GM12878 (cell line): ENCODE data around the gene CCDC198. TPM values are rescaled to one million over a fixed set of nuclear protein-coding genes. Genes with fewer than 3 reads are reported as not detected.

Experiments
- ATAC-seq: fragments of 200-7000 bp; cut with Tn5 transposase; 3 replicates; pipeline ENCODE4 v1.9.1; 2020; ENCODE audit warnings: mild to moderate bottlenecking, moderate library complexity
- BruUV-seq: library from RNA; stranded (reverse); fragments of 400-500 nt; replicated peaks from 2 replicates; lab custom pipeline; 2021; lab: Mats Ljungman, UMichigan
- CTCF ChIA-PET: fragments of 300-600 bp; sonication (Branson Sonifier 250); formaldehyde crosslinking; extraction: SDS; loops from one replicate; lab custom pipeline; 2021; ENCODE audit warnings: inconsistent platforms; lab: Yijun Ruan, JAX
- POLR2A ChIA-PET: fragments of 350-600 bp; formaldehyde crosslinking; extraction: SDS; loops from one replicate; lab custom pipeline; 2021; ENCODE audit warnings: inconsistent platforms; lab: Charles Lee
- RAD21 ChIA-PET: fragments of 300-600 bp; sonication (Branson Sonifier 250); formaldehyde crosslinking; loops from one replicate; lab custom pipeline; 2023; ENCODE audit warnings: antibody characterized with exemption; ENCODE audit not compliant: unreplicated experiment; lab: Charles Lee
- SMC1A ChIA-PET: fragments of 300-600 bp; sonication (Branson Sonifier 250); formaldehyde crosslinking; loops from one replicate; lab custom pipeline; 2023; ENCODE audit not compliant: unreplicated experiment, uncharacterized antibody; lab: Charles Lee
- DNase-seq: peaks from one replicate; pipeline ENCODE4 v3.0.0-alpha.2; 2011; ENCODE audit warnings: low read depth, low spot score
- FAIRE-seq: peaks from 3 replicates; lab custom pipeline; 2011; peaks lifted over from hg19 to GRCh38; lab: Jason Lieb, UNC
- H2AFZ ChIP-seq: 2 replicates; pipeline ENCODE4 v1.6.0; 2011; ENCODE audit warnings: low read depth, low read length, control low read depth; ENCODE audit not compliant: control insufficient read depth
- H3K27ac ChIP-seq: 2 replicates; pipeline ENCODE4 v1.5.1; 2011; ENCODE audit warnings: control low read depth; ENCODE audit not compliant: control insufficient read depth, insufficient read depth
- H3K27me3 ChIP-seq, 2 experiments: replicated peaks in 1 of 2; 2 replicates each; pipeline versions ENCODE4 v1.6.0 to v1.6.1; 2011; ENCODE audit warnings: low read length in 1 of 2; ENCODE audit not compliant: control insufficient read depth in 2 of 2, insufficient read depth in 2 of 2
- H3K36me3 ChIP-seq, 2 experiments: 2 replicates each; pipeline ENCODE4 v1.5.1; 2011; ENCODE audit warnings: low read length in 1 of 2; ENCODE audit not compliant: control insufficient read depth in 2 of 2, insufficient read depth in 2 of 2
- H3K4me1 ChIP-seq: 2 replicates; pipeline ENCODE4 v1.6.1; 2011; ENCODE audit warnings: mild to moderate bottlenecking, low read length, moderate library complexity, mixed read lengths; ENCODE audit not compliant: control insufficient read depth, insufficient read depth
- H3K4me2 ChIP-seq: 2 replicates; pipeline ENCODE4 v1.6.0; 2011; ENCODE audit warnings: control low read depth; ENCODE audit not compliant: control insufficient read depth, insufficient read depth
- H3K4me3 ChIP-seq: fragments of 200-600 bp; sonication (generic); 2 replicates; pipeline ENCODE4 v1.5.1; 2016
- H3K79me2 ChIP-seq: 2 replicates; pipeline ENCODE4 v1.6.0; 2011; ENCODE audit warnings: low read length; ENCODE audit not compliant: control insufficient read depth, insufficient read depth
- H3K9ac ChIP-seq: 2 replicates; pipeline ENCODE4 v1.8.0; 2011; ENCODE audit warnings: low read length, control low read depth, mixed read lengths; ENCODE audit not compliant: control insufficient read depth, insufficient read depth
- H3K9me3 ChIP-seq: replicated peaks from 3 replicates; pipeline ENCODE4 v1.5.1; 2011; ENCODE audit warnings: mild to moderate bottlenecking, low read length; ENCODE audit not compliant: control insufficient read depth, insufficient read depth
- H4K20me1 ChIP-seq: 2 replicates; pipeline ENCODE4 v1.6.0; 2011; ENCODE audit not compliant: control insufficient read depth, insufficient read depth
- ASH2L ChIP-seq: fragments of 300-600, 200-600 bp; sonication (generic); IDR thresholded peaks from 2 replicates; pipeline ENCODE4 v1.6.1; 2017; ENCODE audit warnings: low read depth, mild to moderate bottlenecking, borderline replicate concordance
- CUX1 ChIP-seq: IDR thresholded peaks from 2 replicates; pipeline ENCODE4 v1.6.1; 2012; ENCODE audit warnings: improper control_type of control experiment, low read depth, low read length; ENCODE audit not compliant: insufficient replicate concordance
- PAX8 ChIP-seq: fragments of 450-650 bp; IDR thresholded peaks from 2 replicates; pipeline ENCODE4 v1.6.1; 2017; ENCODE audit warnings: mild to moderate bottlenecking, moderate library complexity
- RELA ChIP-seq: fragments of 450-650 bp; IDR thresholded peaks from 2 replicates; pipeline ENCODE4 v1.8.0; 2014; ENCODE audit warnings: borderline replicate concordance; ENCODE audit not compliant: partially characterized antibody
- SMC3 ChIP-seq: IDR thresholded peaks from 2 replicates; pipeline ENCODE4 v1.6.1; 2011; ENCODE audit warnings: low read length, improper control_type of control experiment, borderline replicate concordance
- STAT3 ChIP-seq: IDR thresholded peaks from 2 replicates; pipeline ENCODE4 v1.6.1; 2011; ENCODE audit warnings: low read depth, low read length, improper control_type of control experiment
- SUZ12 ChIP-seq: fragments of 200-600 bp; sonication (generic); IDR thresholded peaks from one replicate; pipeline ENCODE4 v1.6.1; 2018; ENCODE audit warnings: antibody characterized with exemption, mild to moderate bottlenecking; ENCODE audit not compliant: unreplicated experiment
- TCF12 ChIP-seq: IDR thresholded peaks from 2 replicates; pipeline ENCODE4 v1.6.1; 2011; ENCODE audit warnings: low read depth, mild to moderate bottlenecking, low read length
- WRNIP1 ChIP-seq: IDR thresholded peaks from 2 replicates; pipeline ENCODE4 v1.6.1; 2011; ENCODE audit warnings: low read depth, low read length, improper control_type of control experiment, borderline replicate concordance
- ZNF24 ChIP-seq: fragments of 450-650 bp; IDR thresholded peaks from 2 replicates; pipeline ENCODE4 v1.6.1; 2017; ENCODE audit warnings: antibody characterized with exemption, mild to moderate bottlenecking
- WGBS: methylation state at CpG from one replicate; pipeline ENCODE4 v1.1.6; 2016; ENCODE audit warnings: low lambda C conversion rate; ENCODE audit not compliant: insufficient replicate concordance, insufficient coverage; ENCODE audit errors: missing lambda C conversion rate; 5-methylcytosine and 5-hydroxymethylcytosine counted together
- in situ Hi-C: fragments of 300-500 bp; cut with MboI; formaldehyde crosslinking; loops from 9 replicates; pipeline ENCODE4 v1.14.3; 2018; ENCODE audit warnings: mixed read lengths
- intact Hi-C: fragments of 100-400 bp; cut with micrococcal nuclease; formaldehyde crosslinking; loops from one replicate; pipeline ENCODE4 v1.14.2; 2022; ENCODE audit not compliant: unreplicated experiment
- polyA plus RNA-seq, 11 experiments: library from polyadenylated mRNA; depleted of rRNA in 4 of 11; unstranded in 6 of 11; stranded (reverse) in 5 of 11; fragments of >200 nt; fragmentation: Nextera tagmentation in 4 of 11; fragmentation: Illumina TruSeq in 1 of 11; extraction: Ambion mirVana in 4 of 11; extraction: Trizol in 1 of 11; gene quantifications; 1 replicate in 1 of 11; 2 replicates in 10 of 11; pipeline versions ENCODE4 v1.2.1 to v1.2.3, GENCODE V29; 2011 to 2016; ENCODE audit warnings: inconsistent platforms in 2 of 11, missing spikeins in 2 of 11, low read depth in 1 of 11
- total RNA-seq, 4 experiments: library from RNA; depleted of rRNA in 3 of 4; stranded (reverse); fragments of >200 nt in 3 of 4; fragmentation: Illumina TruSeq in 1 of 4; extraction: Trizol in 1 of 4; gene quantifications; 2 replicates each; pipeline versions ENCODE4 v1.2.1 to v1.2.3, GENCODE V29; 2013 to 2021

The CCDC198 gene
- total and polyA plus RNA-seq, 10 of the 15 experiments (the other 5 are each of a cell fraction or from before 2014, with no cell fraction given), result 1.3 to 12.5 (median 2.3) TPM

GRCh38 chr14:57487771-57488170, 5.9 kb downstream of the CCDC198 start:
- Histone ChIP-seq H2AFZ (no peak overlapping the region), H3K79me2 (no peaks in the 10 kb centered on the region), H3K9ac (no peak overlapping the region), H3K4me1 (peaks cover 11% of the 10 kb centered on the region), H3K9me3 (no peaks in the 10 kb centered on the region), H3K27ac (no peak overlapping the region), H4K20me1 (no peaks in the 10 kb centered on the region), H3K36me3 (no peaks in the 10 kb centered on the region), H3K27me3 (no peaks in the 10 kb centered on the region), H3K4me2 (no peak overlapping the region), H3K4me3 (no peak overlapping the region)
- intact Hi-C loops, result loop anchor here (1.0 to 2.0 kb wide), 3 partner anchors 87 to 585 kb away; no protein-coding TSS in a partner anchor
- POLR2A ChIA-PET, result no interaction called here
- BruUV-seq, result no TSS peak
- CTCF ChIA-PET, result interaction anchor here (0.7 to 4.8 kb wide), 16 partner anchors 8 to 587 kb away, joined by 3 to 25 read pairs (median 5); no protein-coding TSS in a partner anchor
- DNase-seq (no peak), ATAC-seq (0 out of 3 replicates have a peak, but pooled peaks have one; percentile 15), FAIRE-seq (no peak)
- SMC1A ChIA-PET, result interaction anchor here (0.7 to 1.8 kb wide), 17 partner anchors 9 to 584 kb away, joined by 3 to 9 read pairs (median 4); no protein-coding TSS in a partner anchor
- TF ChIP-seq PAX8 (no peak), ASH2L (no peak), SUZ12 (no peak), STAT3 (no peak), CUX1 (no peak), RELA (no peak), SMC3 (no peak), WRNIP1 (no peak), ZNF24 (no peak), TCF12 (no peak)
- RAD21 ChIA-PET, result interaction anchor here (0.6 to 1.4 kb wide), 9 partner anchors 18 to 383 kb away, joined by 3 to 11 read pairs (median 4); no protein-coding TSS in a partner anchor
- in situ Hi-C loops, result loop anchor here (10.0 kb wide), 1 partner anchor 577 kb away; no protein-coding TSS in a partner anchor
- 5% methylated on average over 1 of the region's 1 CpG for WGBS
